Fibroblast of peridontal ligament (primary cell): ENCODE results near the gene TMEM263.
"Not testable (repeated sequence)": the region's sequence is repeated elsewhere in the genome, so short reads cannot be mapped to it uniquely, and the experiment has no call there.

ENCODE experiments used
- DNase-seq: peaks from one replicate; pipeline ENCODE4 v3.0.0-alpha.2; 2010; ENCODE audit errors: extremely low read depth

The TMEM263 gene

GRCh38 chr12:106955377-106956047 lies at the start of gene TMEM263:
Gene TMEM263 (plus strand): TSS chr12:106955907. CDS start chr12:106967117, 11,210 bp downstream.
- DNase-seq = peak; percentile 94

- DNase-seq = no peak
These were observed 49.0 kb upstream of the TMEM263 start for GRCh38 chr12:106906715-106907114.

DNA sequence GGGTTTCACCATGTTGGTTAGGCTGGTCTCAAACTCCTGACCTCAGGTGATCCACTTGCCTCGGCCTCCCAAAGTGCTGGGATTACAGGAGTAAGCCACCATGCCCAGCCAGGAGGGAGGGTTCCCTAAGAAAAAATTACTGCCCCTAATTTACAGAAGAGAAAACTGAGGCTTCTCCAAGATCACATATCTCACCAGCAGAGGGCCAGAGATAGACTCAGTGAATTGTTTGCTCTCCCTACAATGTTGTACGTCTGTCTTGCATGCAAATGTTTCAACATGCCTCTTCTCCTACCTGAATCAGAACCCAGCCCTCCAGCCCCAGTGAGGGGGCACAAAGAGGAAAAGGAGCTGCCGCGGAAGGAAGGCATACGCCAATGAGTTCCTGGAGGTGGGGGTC lies 48.3 kb upstream of the TMEM263 start:
- no peak for DNase-seq

- no peak for DNase-seq
These were observed 47.9 kb upstream of the TMEM263 start for GRCh38 chr12:106907846-106908245.

GRCh38 chr12:106908561-106908960 lies 47.1 kb upstream of the TMEM263 start:
- DNase-seq = no peak

DNA sequence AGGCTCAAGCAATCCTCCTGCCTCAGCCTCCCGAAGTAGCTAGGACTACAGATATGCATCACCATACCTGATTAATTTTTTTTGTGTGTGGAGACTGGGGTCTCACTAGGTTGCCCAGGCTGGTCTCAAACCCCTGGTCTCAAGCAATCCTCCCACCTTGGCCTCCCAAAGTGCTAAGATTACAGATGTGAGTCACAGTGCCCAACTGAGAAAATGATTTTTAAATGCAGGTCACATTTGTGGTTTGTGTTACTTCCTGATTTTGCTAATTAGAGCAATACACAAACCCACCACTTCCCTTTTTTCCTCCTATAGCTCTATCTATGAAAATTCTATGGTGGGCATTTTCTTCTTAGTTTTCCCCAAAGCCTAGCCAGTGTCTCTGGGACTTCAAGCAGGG lies 45.5 kb upstream of the TMEM263 start:
- no peak for DNase-seq

DNA sequence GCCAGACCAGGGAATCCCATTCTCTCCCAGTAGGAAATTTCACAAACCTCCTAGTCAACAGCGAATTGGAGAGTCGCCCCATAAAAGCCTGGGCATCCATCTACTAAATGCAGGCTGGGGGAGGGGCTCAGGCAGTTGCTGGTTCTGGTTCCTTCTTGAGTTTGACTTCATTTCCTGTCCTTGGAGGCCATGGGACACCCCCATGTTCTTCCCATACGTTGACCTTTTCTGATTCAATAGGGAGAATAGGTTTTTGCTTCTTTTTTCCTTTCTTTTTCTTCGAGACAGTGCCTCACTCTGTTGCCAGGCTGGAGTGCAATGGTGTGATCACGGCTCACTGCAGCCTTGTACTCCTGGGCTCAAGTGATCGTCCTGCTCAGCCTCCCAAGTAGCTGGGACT lies 44.1 kb upstream of the TMEM263 start:
- no peak for DNase-seq

DNA sequence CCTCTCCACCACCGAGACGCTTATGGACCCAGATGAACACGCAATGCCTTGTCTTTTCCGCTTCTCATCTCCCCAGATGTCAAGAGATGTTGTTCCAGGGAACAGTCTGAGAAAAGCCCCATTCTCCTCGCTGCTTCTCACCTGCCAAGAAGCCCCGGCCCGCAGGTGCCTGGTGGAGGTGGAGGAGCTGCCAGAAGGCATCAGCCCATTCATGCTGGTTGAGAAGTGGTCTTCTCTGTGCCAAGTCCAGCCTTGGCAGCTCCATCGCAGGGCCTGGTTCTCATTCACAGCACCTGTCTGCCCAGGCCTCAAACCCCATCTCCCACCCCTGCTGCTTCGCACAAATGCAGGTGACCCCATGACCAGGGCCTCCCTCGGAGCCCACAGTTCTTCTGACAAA lies 42.3 kb upstream of the TMEM263 start:
- DNase-seq = no peak

GRCh38 chr12:106914796-106915634 lies 40.7 kb upstream of the TMEM263 start:
- no peak for DNase-seq

GRCh38 chr12:106915635-106916026 lies 40.1 kb upstream of the TMEM263 start:
- no peak for DNase-seq

DNA sequence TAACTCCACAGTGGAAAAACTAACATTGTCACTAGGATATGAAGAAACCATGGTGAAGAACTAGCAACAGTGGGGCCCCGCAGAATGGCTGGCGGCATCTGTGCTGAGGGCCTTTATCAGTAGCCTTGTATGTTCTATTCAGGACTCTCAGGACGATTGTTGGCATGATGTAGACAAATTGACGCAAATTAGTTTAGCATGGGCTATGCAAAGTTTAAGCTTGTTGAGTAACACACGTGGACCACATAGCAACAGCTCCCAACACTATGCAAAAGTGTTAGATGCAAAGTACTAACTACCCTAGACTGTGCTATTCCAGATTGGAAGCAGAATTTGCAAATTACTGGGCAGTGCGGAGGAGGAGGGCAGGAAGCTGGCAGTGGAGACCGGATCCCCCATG lies 38.2 kb upstream of the TMEM263 start:
- DNase-seq = no peak

- peak; percentile 23 for DNase-seq
These were observed 37.0 kb upstream of the TMEM263 start for GRCh38 chr12:106918746-106919145.

GRCh38 chr12:106919910-106920544 lies 35.7 kb upstream of the TMEM263 start:
- DNase-seq = peak; percentile 79

DNA sequence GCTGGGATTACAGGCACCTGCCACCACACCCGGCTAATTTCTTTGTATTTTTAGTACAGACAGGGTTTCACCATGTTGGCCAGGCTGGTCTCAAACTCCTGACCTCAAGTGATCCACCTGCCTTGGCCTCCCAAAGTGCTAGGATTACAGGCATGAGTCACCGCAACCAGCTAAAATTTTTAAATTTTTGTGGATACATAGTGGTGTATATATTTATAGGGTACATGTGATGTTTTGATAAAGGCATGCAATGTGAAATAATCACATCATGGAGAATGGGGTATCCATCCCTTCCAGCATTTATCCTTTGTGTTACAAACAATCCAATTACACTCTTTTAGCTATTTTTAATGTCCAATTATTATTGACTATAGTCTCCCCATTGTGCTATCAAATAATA lies 33.7 kb upstream of the TMEM263 start:
- DNase-seq = not testable (repeated sequence)

GRCh38 chr12:106923594-106923993 lies 32.1 kb upstream of the TMEM263 start:
- DNase-seq = not testable (repeated sequence)

DNA sequence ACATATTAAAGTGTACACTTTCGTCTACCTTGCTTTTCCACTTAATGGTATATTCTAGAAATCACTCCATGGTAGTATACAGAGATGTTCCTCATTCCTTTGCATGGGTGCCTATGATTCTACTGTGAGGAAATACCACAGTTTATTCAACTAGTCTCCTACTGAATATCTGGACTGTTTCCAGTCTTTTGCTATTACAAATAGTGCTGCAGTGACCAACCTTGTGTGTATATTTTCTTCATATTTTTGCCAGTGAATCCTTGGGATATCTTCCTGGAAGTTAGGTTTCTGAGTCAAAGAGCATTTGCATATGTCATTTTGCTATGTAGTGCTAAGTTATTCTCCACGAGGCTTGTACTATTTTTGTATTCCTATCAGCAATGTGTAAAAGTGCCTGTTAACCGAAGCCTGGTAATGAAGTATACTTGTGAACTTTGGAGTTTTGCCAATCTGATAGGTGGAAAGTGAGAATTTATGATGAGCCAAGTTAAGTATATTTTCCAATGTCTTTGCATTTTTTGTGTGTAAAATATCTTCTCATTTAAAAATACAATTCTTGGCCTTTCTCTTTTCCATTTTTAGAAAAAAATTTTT lies 31.3 kb upstream of the TMEM263 start:
- no peak for DNase-seq

DNA sequence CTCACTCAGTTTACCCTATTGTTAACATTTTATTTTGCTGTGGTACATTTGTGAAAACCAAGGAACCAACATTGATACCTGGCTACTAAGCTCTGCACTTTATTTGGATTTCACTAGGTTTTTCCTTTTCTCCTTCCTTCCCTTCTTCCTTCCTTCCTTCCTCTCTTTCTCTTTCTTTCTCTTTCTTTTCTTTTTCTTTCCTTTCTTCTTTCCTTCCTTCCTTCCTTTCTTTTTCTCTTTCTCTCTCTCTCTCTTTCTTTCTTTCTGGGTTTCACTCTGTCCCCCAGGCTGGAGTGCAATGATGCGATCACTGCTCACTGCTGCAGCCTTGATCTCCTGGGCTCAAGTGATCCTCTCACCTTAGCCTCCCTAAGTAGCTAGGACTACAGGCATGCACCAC lies 29.1 kb upstream of the TMEM263 start:
- no peak for DNase-seq

GRCh38 chr12:106934277-106934676 lies 21.4 kb upstream of the TMEM263 start:
- no peak for DNase-seq

DNA sequence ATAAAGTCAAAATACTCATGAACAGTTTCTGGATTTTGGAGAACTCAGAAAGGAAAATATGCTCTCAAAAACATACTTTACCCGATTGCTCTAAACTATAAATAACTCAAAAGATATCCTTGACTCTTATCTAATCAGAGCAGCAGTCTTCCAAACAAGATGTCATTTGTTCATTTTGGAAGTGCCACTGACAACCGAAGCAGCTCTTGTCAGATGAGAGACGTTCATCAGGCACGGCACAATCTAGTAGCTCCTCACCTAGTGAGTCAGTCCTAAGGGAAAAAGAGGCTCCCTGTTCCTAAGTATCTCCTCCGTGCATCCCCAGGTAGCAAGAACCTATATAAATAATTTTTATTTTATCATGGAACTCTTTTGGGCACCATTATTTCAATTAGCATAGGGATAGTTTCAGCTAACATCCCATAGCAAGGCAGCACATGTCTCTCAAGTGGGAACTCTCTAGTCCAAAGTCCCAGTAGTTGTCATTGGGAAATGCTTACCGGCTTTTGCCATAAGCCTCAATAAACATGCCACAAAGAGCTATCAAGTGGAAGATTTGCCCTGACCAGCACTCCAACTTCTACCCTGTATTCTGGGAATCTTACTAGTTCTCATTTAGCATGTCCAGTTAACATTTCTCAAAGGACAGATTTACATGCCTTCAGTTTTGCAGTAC lies 14.1 kb upstream of the TMEM263 start:
- DNase-seq = no peak

DNA sequence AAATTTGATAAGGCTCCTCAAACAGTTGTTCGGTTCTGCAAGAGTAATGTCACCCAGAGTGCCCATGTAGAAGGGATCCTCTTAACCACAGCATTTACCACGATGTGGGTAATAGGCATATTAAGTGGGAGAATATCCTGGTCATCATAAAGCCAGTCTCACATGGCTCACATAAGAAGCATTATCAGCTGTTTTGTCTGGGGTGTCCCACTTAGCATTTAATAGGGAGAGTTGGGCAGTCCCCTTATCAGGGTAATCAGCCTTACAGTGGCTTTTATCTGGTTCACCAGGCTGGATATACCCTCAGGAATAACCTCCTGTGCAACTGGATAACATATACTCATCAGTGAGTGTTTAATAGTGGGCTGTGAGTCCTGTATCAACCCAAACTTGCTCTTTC lies 12.9 kb upstream of the TMEM263 start:
- DNase-seq = no peak

DNA sequence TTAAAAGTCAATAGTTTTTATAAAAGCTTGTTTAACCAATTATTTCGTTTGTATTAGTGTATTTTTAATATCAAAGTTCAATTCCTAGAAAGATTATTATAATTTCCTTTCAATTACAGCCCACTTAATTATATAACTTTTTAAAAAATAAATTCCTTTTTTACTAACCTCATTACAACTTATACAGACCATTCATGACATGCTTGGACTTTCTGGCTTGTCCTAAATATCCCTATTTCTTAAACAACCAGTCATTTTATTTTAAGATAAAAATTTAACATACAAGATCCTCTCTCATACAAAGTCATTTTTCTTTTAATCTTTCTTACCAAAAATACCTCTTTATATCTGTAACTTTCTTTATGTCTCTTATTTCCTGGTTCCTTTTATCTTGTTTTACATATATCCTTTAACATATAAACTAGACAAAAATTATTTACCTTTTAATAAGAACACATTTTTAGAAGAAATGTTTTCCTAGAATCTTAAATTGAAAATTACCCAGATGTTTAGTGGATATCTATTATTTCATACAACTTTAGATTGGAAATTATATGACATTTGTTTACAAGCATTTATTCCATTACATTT lies 10.4 kb upstream of the TMEM263 start:
- DNase-seq = no peak
